Measurements from ENCODE around the gene GLMP. TPM values are rescaled to one million over a fixed set of nuclear protein-coding genes. Genes with fewer than 3 reads are reported as not detected.

The GLMP gene
- total and polyA plus RNA-seq, 9 donors: 20.2 to 47.9 (median 33.0) TPM

DNA sequence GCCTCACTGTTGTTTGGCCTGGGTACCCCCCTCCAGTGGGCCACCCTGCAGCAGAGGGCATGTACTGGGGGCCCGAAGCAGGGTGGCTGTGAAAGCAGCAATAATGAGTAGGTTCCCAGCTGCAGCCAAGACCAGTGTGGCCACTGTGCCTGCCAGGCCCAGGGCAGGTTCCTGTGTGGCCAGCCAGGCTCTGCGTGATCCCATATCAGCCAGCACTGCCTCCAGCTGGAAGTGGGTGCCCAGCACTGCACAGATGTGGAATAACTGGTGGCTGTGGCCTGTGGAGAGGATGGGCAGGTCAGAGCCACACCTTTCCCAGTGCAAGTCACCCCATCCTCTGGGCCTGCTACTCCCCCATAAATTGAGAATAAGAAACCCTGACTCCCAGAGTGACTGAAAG is 51.4 kb downstream of the GLMP start:
- Histone ChIP-seq H3K27ac (no peak overlapping the region), H3K9me3 (no peaks in the 10 kb centered on the region), H3K36me3 (no peaks in the 10 kb centered on the region), H3K4me1 (ENCODE audit: insufficient read depth) (peaks cover 4% of the 10 kb centered on the region), H3K27me3 (no peaks in the 10 kb centered on the region), H3K4me3 (no peak overlapping the region)
- intact Hi-C loops (cut with DNase I): no loop called here
- no peak for DNase-seq
- 70 to 82% (median 71%) methylated on average over 2 of the region's 2 CpGs for WGBS, 3 donors
- TF ChIP-seq EP300 (IDR thresholded peaks at IDR 0.05): no peak

DNA sequence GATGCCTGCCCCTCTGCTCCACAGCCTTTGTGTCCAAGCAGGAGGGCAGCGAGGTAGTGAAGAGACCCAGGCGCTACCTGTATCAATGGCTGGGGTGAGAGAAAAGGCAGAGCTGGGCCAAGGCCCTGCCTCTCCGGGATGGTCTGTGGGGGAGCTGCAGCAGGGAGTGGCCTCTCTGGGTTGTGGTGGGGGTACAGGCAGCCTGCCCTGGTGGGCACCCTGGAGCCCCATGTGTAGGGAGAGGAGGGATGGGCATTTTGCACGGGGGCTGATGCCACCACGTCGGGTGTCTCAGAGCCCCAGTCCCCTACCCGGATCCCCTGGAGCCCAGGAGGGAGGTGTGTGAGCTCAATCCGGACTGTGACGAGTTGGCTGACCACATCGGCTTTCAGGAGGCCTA is 52.7 kb downstream of the GLMP start:
- TF ChIP-seq EP300 (IDR thresholded peaks at IDR 0.05) (no peak), POLR2A (IDR thresholded peaks at IDR 0.05) (no peak)
- TF ChIP-seq, protein P1, sequence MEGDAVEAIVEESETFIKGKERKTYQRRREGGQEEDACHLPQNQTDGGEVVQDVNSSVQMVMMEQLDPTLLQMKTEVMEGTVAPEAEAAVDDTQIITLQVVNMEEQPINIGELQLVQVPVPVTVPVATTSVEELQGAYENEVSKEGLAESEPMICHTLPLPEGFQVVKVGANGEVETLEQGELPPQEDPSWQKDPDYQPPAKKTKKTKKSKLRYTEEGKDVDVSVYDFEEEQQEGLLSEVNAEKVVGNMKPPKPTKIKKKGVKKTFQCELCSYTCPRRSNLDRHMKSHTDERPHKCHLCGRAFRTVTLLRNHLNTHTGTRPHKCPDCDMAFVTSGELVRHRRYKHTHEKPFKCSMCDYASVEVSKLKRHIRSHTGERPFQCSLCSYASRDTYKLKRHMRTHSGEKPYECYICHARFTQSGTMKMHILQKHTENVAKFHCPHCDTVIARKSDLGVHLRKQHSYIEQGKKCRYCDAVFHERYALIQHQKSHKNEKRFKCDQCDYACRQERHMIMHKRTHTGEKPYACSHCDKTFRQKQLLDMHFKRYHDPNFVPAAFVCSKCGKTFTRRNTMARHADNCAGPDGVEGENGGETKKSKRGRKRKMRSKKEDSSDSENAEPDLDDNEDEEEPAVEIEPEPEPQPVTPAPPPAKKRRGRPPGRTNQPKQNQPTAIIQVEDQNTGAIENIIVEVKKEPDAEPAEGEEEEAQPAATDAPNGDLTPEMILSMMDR (IDR thresholded peaks at IDR 0.05): no peak
- no peaks in the 10 kb centered on the region for H3K9me3 ChIP-seq
- H3K27me3 ChIP-seq: no peaks in the 10 kb centered on the region
- H3K36me3 ChIP-seq: no peaks in the 10 kb centered on the region
- no peak overlapping the region for H3K4me3 ChIP-seq
- DNase-seq: no peak
- peaks cover 4% of the 10 kb centered on the region for H3K4me1 ChIP-seq (ENCODE audit: insufficient read depth)
- 46 to 56% (median 52%) methylated on average over 10 of the region's 10 CpGs for WGBS, 3 donors
- H3K27ac ChIP-seq: no peak overlapping the region
- intact Hi-C loops (cut with DNase I): no loop called here

Other genes starting within 250 kb of the GLMP start
- gene UBQLN4, start 241.9 kb downstream of the GLMP start, total RNA-seq: 10 to 100 TPM; 14.2 to 38.0 (median 26.6) TPM
- gene UBQLN4, start 241.9 kb downstream of the GLMP start, polyA plus RNA-seq: 10 to 100 TPM; 16.3 to 33.9 TPM
- gene LAMTOR2, start 240.9 kb downstream of the GLMP start, total RNA-seq: 10 to 100 TPM; 20.1 to 66.1 (median 24.9) TPM
- gene LAMTOR2, start 240.9 kb downstream of the GLMP start, polyA plus RNA-seq: 10 to 100 TPM; 20.1 to 41.2 TPM
- gene RAB25, start 234.5 kb downstream of the GLMP start, total RNA-seq: 10 to 100 TPM in 1 of 7 donors, 1 to 10 TPM in 4, under 1 TPM in 2; 0.45 to 38.6 (median 3.5) TPM
- gene RAB25, start 234.5 kb downstream of the GLMP start, polyA plus RNA-seq: under 1 TPM in 1 of 2 donors, not detected in 1; 0.28 TPM
- gene MEX3A, start 213.2 kb downstream of the GLMP start, total RNA-seq: 10 to 100 TPM in 4 of 7 donors, 1 to 10 TPM in 3; 3.5 to 12.4 (median 10.2) TPM
- 1 to 10 TPM; 5.6 to 6.6 TPM for gene MEX3A, start 213.2 kb downstream of the GLMP start, polyA plus RNA-seq
- gene LMNA, start 181.0 kb downstream of the GLMP start, total RNA-seq: 100 to 1,000 TPM; 197 to 609 (median 377) TPM
- 100 to 1,000 TPM in 1 of 2 donors, 10 to 100 TPM in 1; 50.1 to 157 TPM for gene LMNA, start 181.0 kb downstream of the GLMP start, polyA plus RNA-seq
- gene SEMA4A, start 142.1 kb downstream of the GLMP start, total RNA-seq: 1 to 10 TPM; 2.7 to 9.0 (median 5.5) TPM
- gene SEMA4A, start 142.1 kb downstream of the GLMP start, polyA plus RNA-seq: 1 to 10 TPM; 2.1 to 2.8 TPM
- gene SLC25A44, start 101.6 kb downstream of the GLMP start, total RNA-seq: 10 to 100 TPM in 6 of 7 donors, 1 to 10 TPM in 1; 6.8 to 20.9 (median 16.8) TPM
- 10 to 100 TPM in 1 of 2 donors, 1 to 10 TPM in 1; 7.3 to 21.0 TPM for gene SLC25A44, start 101.6 kb downstream of the GLMP start, polyA plus RNA-seq
- gene PMF1, start 82.7 kb downstream of the GLMP start, total RNA-seq: 10 to 100 TPM; 36.6 to 84.2 (median 53.0) TPM
- 10 to 100 TPM; 35.0 to 70.6 TPM for gene PMF1, start 82.7 kb downstream of the GLMP start, polyA plus RNA-seq
- gene BGLAP, start 53.5 kb downstream of the GLMP start, total RNA-seq: 1 to 10 TPM; 1.4 to 4.6 (median 2.0) TPM
- 1 to 10 TPM in 1 of 2 donors, not detected in 1; 1.4 TPM for gene BGLAP, start 53.5 kb downstream of the GLMP start, polyA plus RNA-seq
- gene PAQR6, start 47.6 kb downstream of the GLMP start, total RNA-seq: 1 to 10 TPM in 4 of 7 donors, under 1 TPM in 3; 0.25 to 1.8 (median 1.3) TPM
- under 1 TPM; 0.67 to 0.72 TPM for gene PAQR6, start 47.6 kb downstream of the GLMP start, polyA plus RNA-seq
- gene SMG5, start 12.9 kb downstream of the GLMP start, total RNA-seq: 10 to 100 TPM; 31.5 to 54.6 (median 44.6) TPM
- 10 to 100 TPM; 30.1 to 31.1 TPM for gene SMG5, start 12.9 kb downstream of the GLMP start, polyA plus RNA-seq
- gene TMEM79, start 11.4 kb downstream of the GLMP start, total RNA-seq: 1 to 10 TPM in 6 of 7 donors, under 1 TPM in 1; 0.80 to 3.3 (median 2.2) TPM
- gene TMEM79, start 11.4 kb downstream of the GLMP start, polyA plus RNA-seq: 1 to 10 TPM; 1.2 to 2.1 TPM
- under 1 TPM in 4 of 7 donors, not detected in 3; 0.33 to 0.56 (median 0.40) TPM for gene VHLL, start 3.6 kb upstream of the GLMP start, total RNA-seq
- not detected for gene VHLL, start 3.6 kb upstream of the GLMP start, polyA plus RNA-seq
- gene CCT3, start 42.6 kb upstream of the GLMP start, total RNA-seq: 100 to 1,000 TPM; 157 to 228 (median 175) TPM
- gene CCT3, start 42.6 kb upstream of the GLMP start, polyA plus RNA-seq: 100 to 1,000 TPM; 119 to 230 TPM
- not detected for gene TSACC, start 42.8 kb upstream of the GLMP start, total RNA-seq
- under 1 TPM in 1 of 2 donors, not detected in 1; 1.00 TPM for gene TSACC, start 42.8 kb upstream of the GLMP start, polyA plus RNA-seq
- 10 to 100 TPM in 4 of 7 donors, 1 to 10 TPM in 3; 2.3 to 27.4 (median 13.6) TPM for gene RHBG, start 73.5 kb upstream of the GLMP start, total RNA-seq
- 10 to 100 TPM in 1 of 2 donors, 1 to 10 TPM in 1; 2.5 to 19.5 TPM for gene RHBG, start 73.5 kb upstream of the GLMP start, polyA plus RNA-seq
- gene MEF2D, start 205.1 kb upstream of the GLMP start, total RNA-seq: 10 to 100 TPM; 30.0 to 96.6 (median 64.0) TPM
- 10 to 100 TPM; 33.0 to 40.1 TPM for gene MEF2D, start 205.1 kb upstream of the GLMP start, polyA plus RNA-seq

Measured in ovary (tissue), 9 donors.